Activated CD4-positive, alpha-beta T cell treated with anti-CD3 and anti-CD28 coated beads, Interleukin-2, amount 10 ng/mL, durations not matched to agents 24 days and 14 days (primary cell): ENCODE data around the gene CPT1C. TPM values are rescaled to one million over a fixed set of nuclear protein-coding genes. Genes with fewer than 3 reads are reported as not detected.
A peak's percentile ranks its signal among the peaks of the same experiment; 100 is the strongest.

Experiments
- DNase-seq: peaks from one replicate; pipeline ENCODE4 v3.0.0; 2022
- H3K27ac Mint-ChIP-seq: one replicate; pipeline ENCODE4 v1.8.0; 2022; ENCODE audit warnings: mild to moderate bottlenecking, mixed read lengths
- H3K27me3 Mint-ChIP-seq: one replicate; pipeline ENCODE4 v1.8.0; 2022; ENCODE audit warnings: mixed read lengths
- H3K36me3 Mint-ChIP-seq: one replicate; pipeline ENCODE4 v1.8.0; 2022; ENCODE audit warnings: low read depth, mild to moderate bottlenecking, mixed read lengths
- H3K4me1 Mint-ChIP-seq: one replicate; pipeline ENCODE4 v1.8.0; 2021; ENCODE audit warnings: mixed read lengths
- H3K4me3 Mint-ChIP-seq: one replicate; pipeline ENCODE4 v1.8.0; 2022; ENCODE audit warnings: mild to moderate bottlenecking, moderate library complexity, mixed read lengths
- H3K9me3 Mint-ChIP-seq: one replicate; pipeline ENCODE4 v1.8.0; 2021; ENCODE audit warnings: mixed read lengths
- intact Hi-C: fragments of 100-400 bp; cut with micrococcal nuclease; formaldehyde crosslinking; loops from one replicate; pipeline ENCODE4 v1.15.1; 2023
- total RNA-seq: library from RNA; stranded (reverse); gene quantifications from 2 replicates; pipeline ENCODE4 v1.2.3, GENCODE V29; 2022

CPT1C gene
- total RNA-seq, 1 donor from 2014 or later, result 3.4 TPM

GRCh38 chr19:49655570-49656455, 35.1 kb upstream of the CPT1C start:
- no peaks in the 10 kb centered on the region for H3K9me3 Mint-ChIP-seq
- H3K4me1 Mint-ChIP-seq, result peaks cover 5% of the 10 kb centered on the region
- no peaks in the 10 kb centered on the region for H3K27me3 Mint-ChIP-seq
- DNase-seq, result no peak
- intact Hi-C loops, result no loop called here
- no peak overlapping the region for H3K4me3 Mint-ChIP-seq
- H3K27ac Mint-ChIP-seq, result no peak overlapping the region
- H3K36me3 Mint-ChIP-seq, result peaks cover 55% of the 10 kb centered on the region

- Mint-ChIP-seq H3K4me1 (peaks cover 5% of the 10 kb centered on the region), H3K36me3 (peaks cover 53% of the 10 kb centered on the region), H3K4me3 (no peak overlapping the region), H3K9me3 (no peaks in the 10 kb centered on the region), H3K27me3 (no peaks in the 10 kb centered on the region), H3K27ac (no peak overlapping the region)
- intact Hi-C loops, result no loop called here
- no peak for DNase-seq
Observed at GRCh38 chr19:49656456-49657109, 34.3 kb upstream of the CPT1C start.

DNA sequence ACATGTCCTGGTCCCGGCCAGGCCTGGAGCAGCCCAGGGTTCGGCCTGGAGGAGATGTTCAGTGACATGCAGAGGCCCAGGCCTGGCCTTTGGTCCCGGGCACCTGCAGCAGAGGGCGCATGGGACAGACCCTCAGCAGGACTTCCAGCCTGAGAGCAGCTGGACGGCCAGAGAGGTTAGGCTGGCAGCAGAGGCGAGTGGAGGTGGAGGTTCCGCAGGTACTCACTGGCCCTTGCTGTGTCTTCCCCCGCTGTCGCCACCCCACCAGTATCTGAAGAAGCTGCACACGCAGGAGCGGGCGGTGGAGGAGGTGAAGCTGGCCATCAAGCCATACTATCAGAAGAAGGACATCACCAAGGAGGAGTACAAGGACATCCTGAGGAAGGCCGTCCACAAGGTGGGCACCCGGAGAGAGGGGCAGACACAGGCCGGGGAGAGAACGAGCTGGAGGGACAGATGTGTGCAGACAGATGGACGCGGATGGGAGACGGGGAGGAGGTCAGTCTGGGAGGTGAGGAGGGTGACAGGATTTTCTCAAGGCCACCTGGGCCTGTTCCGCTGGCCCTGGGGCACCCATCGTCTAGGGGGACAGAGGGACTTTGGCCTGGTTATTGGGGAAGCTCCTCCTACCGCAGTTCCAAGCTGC, 33.3 kb upstream of the CPT1C start:
- peaks cover 56% of the 10 kb centered on the region for H3K36me3 Mint-ChIP-seq
- intact Hi-C loops, result no loop called here
- H3K27me3 Mint-ChIP-seq, result no peaks in the 10 kb centered on the region
- no peaks in the 10 kb centered on the region for H3K9me3 Mint-ChIP-seq
- peaks cover 5% of the 10 kb centered on the region for H3K4me1 Mint-ChIP-seq
- H3K27ac Mint-ChIP-seq, result no peak overlapping the region
- no peak for DNase-seq
- no peak overlapping the region for H3K4me3 Mint-ChIP-seq

- Mint-ChIP-seq H3K9me3 (no peaks in the 10 kb centered on the region), H3K27me3 (no peaks in the 10 kb centered on the region), H3K27ac (no peak overlapping the region), H3K36me3 (peaks cover 56% of the 10 kb centered on the region), H3K4me1 (peaks cover 9% of the 10 kb centered on the region), H3K4me3 (no peak overlapping the region)
- intact Hi-C loops, result no loop called here
- DNase-seq, result no peak
Observed at GRCh38 chr19:49658139-49658517, 32.8 kb upstream of the CPT1C start.

DNA sequence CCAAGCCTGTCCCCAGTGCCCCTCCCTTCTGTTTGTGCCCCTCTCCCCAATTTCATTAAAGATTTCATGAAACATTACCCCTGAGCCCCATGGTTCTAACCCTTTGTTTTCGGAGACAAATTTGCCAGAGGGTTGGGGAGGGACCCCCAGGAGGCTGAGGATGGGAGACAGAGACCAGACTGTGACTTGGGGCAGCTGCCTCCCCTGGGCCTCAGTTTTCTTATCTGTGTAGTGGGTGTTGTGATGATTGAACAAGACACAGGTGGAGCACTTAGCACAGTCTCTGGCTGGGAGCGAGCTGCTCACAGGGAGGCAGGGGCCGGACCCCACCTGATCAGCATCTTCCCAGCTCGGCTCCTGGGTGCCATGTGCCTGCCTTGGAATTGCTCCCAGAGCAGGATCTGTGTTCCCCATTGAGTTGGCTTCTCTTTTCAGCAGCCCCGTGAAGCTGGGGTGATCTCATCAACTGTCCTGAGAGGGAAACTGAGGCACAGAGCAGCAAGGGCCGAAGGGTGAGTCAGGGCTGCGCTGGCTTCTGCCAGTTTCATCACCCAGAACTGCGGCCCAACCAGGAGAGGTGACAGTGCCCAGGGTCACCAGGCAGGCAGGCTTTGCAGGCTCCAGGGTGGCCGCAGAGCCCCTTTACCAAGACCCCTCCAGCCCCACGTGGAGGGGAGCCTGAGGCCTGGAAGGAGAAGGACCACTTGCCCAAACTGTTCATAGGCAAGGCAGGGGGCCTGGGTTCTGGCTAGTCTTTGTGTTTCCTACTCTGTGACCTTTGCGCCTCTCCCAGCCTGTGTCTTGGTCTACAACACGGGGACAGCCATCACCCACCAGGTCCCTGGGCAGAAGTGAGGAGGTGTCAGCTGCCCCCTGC, 32.1 kb upstream of the CPT1C start:
- peaks cover 13% of the 10 kb centered on the region for H3K4me1 Mint-ChIP-seq
- peaks cover 55% of the 10 kb centered on the region for H3K36me3 Mint-ChIP-seq
- no peaks in the 10 kb centered on the region for H3K9me3 Mint-ChIP-seq
- intact Hi-C loops, result no loop called here
- DNase-seq, result no peak
- no peak overlapping the region for H3K27ac Mint-ChIP-seq
- H3K4me3 Mint-ChIP-seq, result no peak overlapping the region
- H3K27me3 Mint-ChIP-seq, result no peaks in the 10 kb centered on the region

DNA sequence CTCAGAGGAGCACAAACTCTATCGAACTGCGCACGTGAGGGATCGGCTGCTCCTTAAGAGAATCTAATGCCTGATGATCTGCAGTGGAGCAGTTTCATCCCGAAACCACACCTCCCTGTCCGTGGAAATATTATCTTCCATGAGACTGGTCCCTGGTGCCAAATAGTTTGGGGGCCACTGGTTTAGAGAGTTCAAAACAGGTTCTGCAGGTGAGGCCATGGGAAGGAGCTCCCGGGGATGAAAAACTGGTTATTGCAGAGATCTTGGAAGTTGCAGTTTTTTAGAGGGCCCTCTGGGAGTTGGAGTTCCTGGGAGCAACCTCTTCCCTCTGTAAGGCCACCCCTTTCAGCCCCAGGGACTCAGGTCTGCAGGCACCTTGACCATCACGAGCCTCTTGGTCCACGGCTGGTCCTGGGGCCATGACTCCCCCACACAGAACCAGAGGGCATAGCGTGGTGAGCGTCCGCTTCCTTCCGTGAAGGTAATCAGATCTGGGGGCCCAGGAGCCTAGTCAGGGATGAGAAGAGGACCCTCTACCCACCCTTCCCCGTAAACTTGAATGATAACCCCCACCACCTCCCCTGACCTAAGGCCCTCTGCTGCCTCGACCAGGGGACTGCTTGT, 30.5 kb upstream of the CPT1C start:
- Mint-ChIP-seq H3K4me3 (no peak overlapping the region), H3K27me3 (no peaks in the 10 kb centered on the region), H3K4me1 (peaks cover 24% of the 10 kb centered on the region), H3K9me3 (no peaks in the 10 kb centered on the region), H3K36me3 (peaks cover 47% of the 10 kb centered on the region), H3K27ac (no peak overlapping the region)
- no peak for DNase-seq
- intact Hi-C loops, result loop anchor here (10.0 kb wide), 1 partner anchor 1026 kb away; the partner anchor contains the start of gene DBP

GRCh38 chr19:49662011-49662410, 28.9 kb upstream of the CPT1C start:
- peaks cover 47% of the 10 kb centered on the region for H3K36me3 Mint-ChIP-seq
- no peak overlapping the region for H3K4me3 Mint-ChIP-seq
- no peaks in the 10 kb centered on the region for H3K27me3 Mint-ChIP-seq
- H3K9me3 Mint-ChIP-seq, result no peaks in the 10 kb centered on the region
- DNase-seq, result no peak
- H3K4me1 Mint-ChIP-seq, result peaks cover 33% of the 10 kb centered on the region
- H3K27ac Mint-ChIP-seq, result no peak overlapping the region
- intact Hi-C loops, result loop anchor here (10.0 kb wide), 1 partner anchor 1027 kb away; the partner anchor contains the start of gene DBP

DNA sequence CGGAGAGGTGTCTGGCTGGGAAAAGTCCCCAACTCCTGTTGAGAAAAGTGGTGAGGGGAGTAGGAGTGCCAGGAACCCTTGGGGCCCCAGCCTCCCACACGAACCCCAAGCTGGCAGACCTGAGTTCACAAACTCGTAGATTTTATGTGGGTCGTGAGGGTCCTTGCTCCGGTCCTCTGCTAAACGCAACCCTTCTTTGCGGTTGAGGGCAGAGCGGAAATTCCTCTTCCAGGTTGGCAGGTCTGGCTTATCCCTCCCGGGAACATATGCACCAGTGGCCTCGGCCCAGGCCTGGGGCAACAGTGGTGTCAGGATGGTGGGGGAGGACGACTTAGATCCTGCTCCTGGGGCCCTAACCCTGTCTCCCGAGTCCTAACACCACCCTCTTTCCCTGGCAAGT, 27.7 kb upstream of the CPT1C start:
- peaks cover 40% of the 10 kb centered on the region for H3K36me3 Mint-ChIP-seq
- no peaks in the 10 kb centered on the region for H3K9me3 Mint-ChIP-seq
- peak overlapping the region; percentile 95 for H3K27ac Mint-ChIP-seq
- peak overlapping the region; percentile 97 for H3K4me3 Mint-ChIP-seq
- intact Hi-C loops, result loop anchor here (10.0 kb wide), 1 partner anchor 1028 kb away; the partner anchor contains the start of gene DBP
- no peaks in the 10 kb centered on the region for H3K27me3 Mint-ChIP-seq
- DNase-seq, result peak; percentile 57
- peaks cover 37% of the 10 kb centered on the region for H3K4me1 Mint-ChIP-seq

GRCh38 chr19:49664171-49665035, 26.5 kb upstream of the CPT1C start:
- Mint-ChIP-seq H3K27ac (peak overlapping the region; percentile 95), H3K27me3 (no peaks in the 10 kb centered on the region), H3K4me3 (peak overlapping the region; percentile 97), H3K4me1 (peaks cover 37% of the 10 kb centered on the region), H3K9me3 (no peaks in the 10 kb centered on the region), H3K36me3 (peaks cover 37% of the 10 kb centered on the region)
- intact Hi-C loops, result loop anchor here (1.0 to 10.0 kb wide), 4 partner anchors 12 to 1030 kb away; partner anchors contain the start of genes DBP, PRR12 and SCAF1
- peak; percentile 95 for DNase-seq

GRCh38 chr19:49665036-49665350, 25.9 kb upstream of the CPT1C start:
- H3K9me3 Mint-ChIP-seq, result no peaks in the 10 kb centered on the region
- H3K4me3 Mint-ChIP-seq, result peak overlapping the region; percentile 97
- peak overlapping the region; percentile 95 for H3K27ac Mint-ChIP-seq
- H3K27me3 Mint-ChIP-seq, result no peaks in the 10 kb centered on the region
- no peak for DNase-seq
- intact Hi-C loops, result loop anchor here (1.0 to 10.0 kb wide), 4 partner anchors 11 to 1030 kb away; partner anchors contain the start of genes DBP, PRR12 and SCAF1
- peaks cover 35% of the 10 kb centered on the region for H3K36me3 Mint-ChIP-seq
- H3K4me1 Mint-ChIP-seq, result peaks cover 41% of the 10 kb centered on the region

DNA sequence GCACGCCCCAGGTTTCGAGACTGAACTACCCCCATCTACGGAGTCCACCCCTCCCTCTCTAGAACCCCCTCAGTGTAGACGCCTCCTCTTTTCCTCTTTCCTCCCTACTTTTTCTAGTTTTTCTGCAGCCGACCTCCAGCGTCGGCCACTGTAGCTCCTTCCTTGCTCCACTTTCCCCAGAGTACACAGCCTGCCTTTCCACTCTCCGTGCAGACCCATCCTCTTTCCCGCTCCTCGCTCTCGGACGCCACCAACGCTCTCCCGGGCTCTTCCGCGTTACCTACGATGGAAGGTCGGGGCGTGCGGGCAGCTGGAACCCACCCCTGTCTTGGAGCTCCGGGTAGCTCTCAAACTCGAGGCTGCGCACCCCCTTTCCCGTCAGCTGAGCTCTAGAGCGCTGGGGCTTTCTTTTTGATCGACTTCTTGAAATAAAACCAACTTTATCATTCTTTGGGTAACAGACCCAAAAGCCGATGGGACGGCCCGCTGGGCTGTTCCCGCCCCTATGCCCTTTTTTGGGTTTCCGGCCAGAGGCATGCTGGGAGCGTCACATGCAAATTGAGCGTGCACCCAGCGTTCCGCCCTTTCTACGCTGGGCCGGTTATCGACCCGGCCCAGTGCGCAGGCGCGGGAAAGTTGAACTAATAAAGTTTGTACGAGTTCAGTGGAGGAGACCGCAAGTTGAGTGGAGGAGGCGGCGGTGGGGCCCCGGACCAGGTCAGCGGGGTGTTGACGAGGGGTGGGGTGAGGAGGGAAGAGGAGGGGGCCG, 25.4 kb upstream of the CPT1C start, which contains the start of the genes BCL2L12 and IRF3:
BCL2L12 (plus strand) TSS at position 583 of the 769 bp plus-strand sequence. CDS start 760 bp downstream, outside the sequence.
IRF3 (minus strand) TSS at position 507 of the 769 bp plus-strand sequence. CDS start 1,019 bp downstream, outside the sequence.
- H3K4me1 Mint-ChIP-seq, result peaks cover 39% of the 10 kb centered on the region
- peak; percentile 100 for DNase-seq
- peaks cover 30% of the 10 kb centered on the region for H3K36me3 Mint-ChIP-seq
- H3K9me3 Mint-ChIP-seq, result no peaks in the 10 kb centered on the region
- H3K4me3 Mint-ChIP-seq, result peak within 1 kb of the TSS; percentile 97
- intact Hi-C loops, result loop anchor here (1.0 to 10.0 kb wide), 4 partner anchors 11 to 1031 kb away; partner anchors contain the start of genes DBP, PRR12 and SCAF1
- H3K27ac Mint-ChIP-seq, result peak within 1 kb of the TSS; percentile 95
- H3K27me3 Mint-ChIP-seq, result no peaks in the 10 kb centered on the region
